HG03565 (cell line): ENCODE data around the gene UNKL.

ENCODE experiments used
- ATAC-seq: cut with Tn5 transposase; IDR thresholded peaks from one replicate; pipeline ENCODE4 v1.9.1; 2021; ENCODE audit warnings: mild to moderate bottlenecking, moderate library complexity; ENCODE audit not compliant: unreplicated experiment

Gene UNKL

GRCh38 chr16:1342526-1343427, 71.7 kb downstream of the UNKL start:
- peak; percentile 60 for ATAC-seq

GRCh38 chr16:1341495-1342420, 72.7 kb downstream of the UNKL start:
- no peak for ATAC-seq

DNA sequence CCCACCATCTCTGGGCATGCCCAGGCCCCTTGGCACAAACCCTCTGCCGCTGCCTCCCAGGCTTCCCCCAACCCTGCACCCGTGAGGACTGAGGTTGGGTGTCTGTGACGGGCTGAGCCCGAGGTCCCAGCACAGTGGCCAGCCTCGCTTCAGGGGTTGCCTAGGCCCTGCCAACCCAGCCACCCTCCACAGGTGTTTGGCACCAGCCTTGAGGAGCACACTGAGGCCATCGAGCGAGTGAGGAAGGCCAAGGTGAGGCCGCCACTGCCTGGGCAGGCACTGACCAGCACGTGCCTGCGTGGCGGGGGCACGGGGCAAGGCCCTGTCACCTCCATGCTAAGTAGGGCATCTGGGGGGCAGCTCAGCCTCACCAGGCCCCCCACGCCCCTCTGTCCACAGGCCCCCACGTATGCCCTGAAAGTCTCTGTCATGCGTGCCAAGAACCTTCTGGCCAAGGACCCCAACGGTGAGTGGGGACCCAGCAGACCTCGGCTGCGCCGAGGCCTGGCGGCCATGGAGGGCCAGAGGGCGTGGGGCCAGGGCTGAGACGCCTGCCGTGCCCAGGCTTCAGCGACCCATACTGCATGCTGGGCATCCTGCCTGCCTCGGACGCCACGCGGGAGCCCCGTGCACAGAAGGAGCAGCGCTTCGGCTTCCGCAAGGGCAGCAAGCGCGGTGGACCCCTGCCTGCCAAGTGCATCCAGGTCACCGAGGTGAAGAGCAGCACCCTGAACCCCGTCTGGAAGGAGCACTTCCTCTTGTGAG, 73.6 kb downstream of the UNKL start:
- ATAC-seq: no peak

GRCh38 chr16:1338855-1339675, 75.4 kb downstream of the UNKL start:
- ATAC-seq: no peak

- no peak for ATAC-seq
These were observed 76.3 kb downstream of the UNKL start for GRCh38 chr16:1338119-1338730.

GRCh38 chr16:1337486-1337885, 77.0 kb downstream of the UNKL start:
- no peak for ATAC-seq

DNA sequence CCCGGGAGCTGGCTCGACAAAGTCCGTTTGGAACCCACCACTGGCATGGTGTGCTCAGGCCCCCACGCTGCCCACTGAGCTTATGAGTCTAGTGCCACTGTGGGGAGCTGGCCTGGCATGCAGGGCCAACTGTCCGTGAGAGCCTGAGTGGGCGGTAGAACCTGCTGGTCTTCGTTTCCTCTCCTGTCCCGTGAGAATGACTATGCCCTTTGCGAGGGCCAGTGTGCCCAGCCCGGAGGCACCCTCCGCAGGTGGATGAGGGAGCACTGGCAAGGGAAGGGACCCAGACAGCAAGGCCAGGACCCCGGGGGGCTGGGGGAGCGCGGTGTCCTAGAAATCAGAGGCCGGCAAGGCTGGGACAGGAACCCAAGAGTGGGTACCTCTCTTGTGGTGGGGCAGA, 77.9 kb downstream of the UNKL start:
- ATAC-seq: no peak

DNA sequence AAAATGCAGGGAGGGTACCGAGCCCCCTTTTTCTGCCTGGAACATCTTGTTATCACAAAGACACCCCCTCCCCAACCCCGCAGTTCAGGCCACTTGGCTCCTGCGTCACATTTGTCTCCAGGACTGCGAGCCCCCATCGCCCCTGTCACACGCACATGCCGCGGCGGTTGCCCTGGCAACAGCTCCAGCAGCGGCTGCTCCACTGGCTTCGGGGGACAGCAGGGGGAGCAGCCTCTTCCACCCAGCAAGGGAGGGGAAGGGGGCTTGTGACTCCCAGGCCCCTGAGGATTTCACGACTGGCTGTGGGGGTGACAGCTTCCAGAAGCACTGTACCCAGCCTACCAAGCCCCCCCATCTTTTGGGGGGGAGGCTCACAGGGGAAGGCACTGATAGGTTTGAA, 78.5 kb downstream of the UNKL start:
- ATAC-seq: no peak

GRCh38 chr16:1335211-1335971, 79.1 kb downstream of the UNKL start:
- ATAC-seq: no peak

- ATAC-seq: no peak
These were observed 79.8 kb downstream of the UNKL start for GRCh38 chr16:1334739-1335138.

DNA sequence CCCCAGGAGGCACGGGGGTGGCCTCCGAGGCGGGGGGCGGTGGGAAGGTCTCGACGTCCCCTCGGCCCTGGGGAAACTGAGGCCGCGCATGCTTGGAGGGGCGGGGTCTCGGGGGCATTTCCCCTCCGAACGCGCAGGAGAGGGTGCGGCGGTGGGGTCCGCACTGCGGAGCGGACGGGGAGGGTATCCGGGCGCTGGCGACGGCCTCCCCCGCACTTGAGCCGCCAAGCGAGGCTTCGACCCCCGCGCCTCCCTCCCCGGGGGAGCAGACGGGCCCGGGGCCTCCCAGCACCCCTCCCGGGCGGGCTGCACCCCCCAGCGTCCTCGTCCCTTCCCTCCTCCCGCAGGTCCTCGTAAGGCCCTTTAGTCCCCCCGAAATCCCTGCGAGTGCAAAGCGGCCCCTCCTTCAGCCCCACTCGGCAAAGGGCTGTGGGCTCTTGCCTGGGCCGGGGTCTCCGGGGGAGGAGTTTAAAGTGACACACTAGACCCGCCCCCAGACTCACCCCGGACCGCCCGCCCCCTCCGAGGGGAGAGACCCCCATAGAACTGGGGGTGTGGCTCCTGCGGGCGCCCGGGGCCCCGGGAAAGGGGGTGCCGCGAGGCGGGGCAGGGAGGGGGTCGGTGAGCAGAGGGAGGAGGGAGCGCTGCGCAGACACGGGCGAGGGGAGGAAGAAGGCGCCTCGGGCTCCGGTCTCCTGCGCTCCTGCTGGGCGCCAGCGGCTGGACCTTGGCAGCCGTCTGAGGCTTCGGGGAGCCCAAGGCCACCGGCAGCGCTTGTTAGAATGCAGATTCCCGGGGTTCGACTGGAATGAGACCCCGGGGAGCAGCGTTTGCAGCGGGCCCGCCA, 80.4 kb downstream of the UNKL start:
- ATAC-seq: no peak

- no peak for ATAC-seq
These were observed 81.2 kb downstream of the UNKL start, which contains the start of gene BAIAP3 for GRCh38 chr16:1333149-1333812. TSS of gene BAIAP3 (plus strand) at chr16:1333645. CDS start at chr16:1338550, 4,905 bp downstream.

DNA sequence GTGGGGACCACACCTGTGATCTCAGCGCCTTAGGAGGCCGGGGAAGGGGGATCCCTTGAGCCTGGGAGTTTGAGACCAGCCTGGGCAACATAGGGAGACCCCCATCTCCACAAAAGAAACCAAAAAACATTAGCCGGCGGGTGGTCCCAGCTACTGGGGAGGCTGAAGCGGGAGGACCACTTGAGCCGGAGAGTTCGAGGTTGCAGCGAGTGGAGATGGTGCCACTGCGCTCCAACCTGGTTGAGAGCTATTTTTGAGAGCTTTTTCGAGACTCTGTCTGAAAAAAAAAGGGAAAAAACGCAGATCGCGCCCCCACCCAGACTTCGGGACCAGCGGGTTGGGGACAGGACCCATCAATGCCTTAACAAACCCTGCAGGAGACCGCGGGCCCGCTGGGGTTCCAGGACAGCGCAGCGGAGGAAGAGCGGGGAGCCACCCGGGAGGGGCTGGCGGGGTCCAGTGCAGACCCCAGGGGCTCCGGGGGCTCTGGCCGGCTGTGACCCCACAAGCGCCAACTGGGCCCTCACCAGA, 81.8 kb downstream of the UNKL start:
- no peak for ATAC-seq

GRCh38 chr16:1331712-1332617, 82.5 kb downstream of the UNKL start:
- ATAC-seq: no peak

GRCh38 chr16:1330931-1331711, 83.4 kb downstream of the UNKL start:
- no peak for ATAC-seq
